Neural cell (in vitro differentiated cells): ENCODE data around the gene HGD.

Experiments
- CTCF ChIP-seq: fragments of 450-650 bp; IDR thresholded peaks from 2 replicates; pipeline ENCODE4 v1.5.1; 2014; ENCODE audit warnings: antibody characterized with exemption, mild to moderate bottlenecking, moderate library complexity; ENCODE audit not compliant: poor library complexity, severe bottlenecking
- EP300 ChIP-seq: fragments of 450-650 bp; conservative IDR thresholded peaks from 2 replicates; pipeline ENCODE4 v1.6.1; 2014; ENCODE audit warnings: antibody characterized with exemption, mild to moderate bottlenecking, moderate library complexity; ENCODE audit not compliant: poor library complexity, severe bottlenecking
- EZH2 ChIP-seq: fragments of 200-600, 300-800 bp; shearing (Covaris generic), sonication (generic); IDR thresholded peaks from 2 replicates; pipeline ENCODE4 v1.6.1; 2014; ENCODE audit warnings: antibody characterized with exemption, low read length, borderline replicate concordance, mild to moderate bottlenecking; ENCODE audit not compliant: insufficient read depth, poor library complexity, severe bottlenecking
- MXI1 ChIP-seq: fragments of 450-650 bp; conservative IDR thresholded peaks from 2 replicates; pipeline ENCODE4 v1.6.1; 2014; ENCODE audit warnings: antibody characterized with exemption, mild to moderate bottlenecking; ENCODE audit not compliant: poor library complexity, severe bottlenecking
- POLR2AphosphoS5 ChIP-seq: IDR thresholded peaks from 2 replicates; pipeline ENCODE4 v1.6.1; 2012
- SMC3 ChIP-seq: fragments of 450-650 bp; conservative IDR thresholded peaks from 2 replicates; pipeline ENCODE4 v1.6.1; 2014; ENCODE audit warnings: antibody characterized with exemption, mild to moderate bottlenecking, moderate library complexity; ENCODE audit not compliant: poor library complexity
- TAF1 ChIP-seq: IDR thresholded peaks from 2 replicates; pipeline ENCODE4 v1.6.1; 2012; ENCODE audit warnings: low read depth

GRCh38 chr3:120680193-120680894 lies 1.7 kb downstream of the HGD start:
- TF ChIP-seq CTCF (no peak), EP300 (no peak), EZH2 (no peak), POLR2AphosphoS5 (no peak), MXI1 (no peak), TAF1 (no peak), SMC3 (no peak)
